ENCODE results near the gene TMF1. TPM values are rescaled to one million over a fixed set of nuclear protein-coding genes. Genes with fewer than 3 reads are reported as not detected.

The TMF1 gene
- total RNA-seq, 1 donor from 2014 or later = 24.4 TPM

DNA sequence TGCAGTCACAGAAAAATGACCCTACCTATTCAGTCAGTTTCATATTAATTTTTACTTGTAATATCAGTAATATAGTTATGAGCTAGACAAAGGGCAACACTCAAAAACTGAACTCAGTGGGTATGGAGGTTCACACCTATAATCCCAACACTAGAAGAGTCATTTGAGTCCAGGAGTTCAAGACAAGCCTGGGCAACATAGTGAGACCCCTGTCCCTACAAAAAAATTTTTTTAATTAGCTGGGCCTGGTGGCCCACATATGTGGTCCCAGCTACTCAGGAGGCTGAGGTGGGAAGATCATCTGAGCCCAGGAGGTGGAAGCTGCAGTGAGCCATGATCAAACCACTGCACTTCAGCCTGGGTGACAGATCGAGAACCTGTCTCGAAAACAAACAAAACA, 3.1 kb downstream of the TMF1 start:
- Histone ChIP-seq H3K4me3 (no peak overlapping the region), H3F3A (ENCODE audit: low read depth) (peaks cover 24% of the 10 kb centered on the region), H3K27me3 (no peaks in the 10 kb centered on the region), H3K4me1 (peaks cover 9% of the 10 kb centered on the region), H3K79me2 (ENCODE audit: low read depth) (peaks cover 28% of the 10 kb centered on the region), H2AFZ (replicated peaks) (no peak overlapping the region), H3K27ac (no peak overlapping the region), H3K9me3 (ENCODE audit: low read depth) (no peaks in the 10 kb centered on the region), H3K4me2 (no peak overlapping the region), H3K36me3 (peaks cover 8% of the 10 kb centered on the region), H4K20me1 (ENCODE audit: low read depth) (no peaks in the 10 kb centered on the region), H3K9ac (no peak overlapping the region)
- peaks cover 16% of the 10 kb centered on the region for H3K36me3 Mint-ChIP-seq
- H3K9me3 Mint-ChIP-seq = no peaks in the 10 kb centered on the region
- H3K27me3 Mint-ChIP-seq (ENCODE audit: insufficient read depth, low read depth) = peaks cover 4% of the 10 kb centered on the region
- no peak overlapping the region for H3K4me3 Mint-ChIP-seq
- no peak for DNase-seq (ENCODE audit: low spot score)
- peaks cover 24% of the 10 kb centered on the region for H3K4me1 Mint-ChIP-seq
- H3K27ac Mint-ChIP-seq = no peak overlapping the region
- TF ChIP-seq, protein P1, sequence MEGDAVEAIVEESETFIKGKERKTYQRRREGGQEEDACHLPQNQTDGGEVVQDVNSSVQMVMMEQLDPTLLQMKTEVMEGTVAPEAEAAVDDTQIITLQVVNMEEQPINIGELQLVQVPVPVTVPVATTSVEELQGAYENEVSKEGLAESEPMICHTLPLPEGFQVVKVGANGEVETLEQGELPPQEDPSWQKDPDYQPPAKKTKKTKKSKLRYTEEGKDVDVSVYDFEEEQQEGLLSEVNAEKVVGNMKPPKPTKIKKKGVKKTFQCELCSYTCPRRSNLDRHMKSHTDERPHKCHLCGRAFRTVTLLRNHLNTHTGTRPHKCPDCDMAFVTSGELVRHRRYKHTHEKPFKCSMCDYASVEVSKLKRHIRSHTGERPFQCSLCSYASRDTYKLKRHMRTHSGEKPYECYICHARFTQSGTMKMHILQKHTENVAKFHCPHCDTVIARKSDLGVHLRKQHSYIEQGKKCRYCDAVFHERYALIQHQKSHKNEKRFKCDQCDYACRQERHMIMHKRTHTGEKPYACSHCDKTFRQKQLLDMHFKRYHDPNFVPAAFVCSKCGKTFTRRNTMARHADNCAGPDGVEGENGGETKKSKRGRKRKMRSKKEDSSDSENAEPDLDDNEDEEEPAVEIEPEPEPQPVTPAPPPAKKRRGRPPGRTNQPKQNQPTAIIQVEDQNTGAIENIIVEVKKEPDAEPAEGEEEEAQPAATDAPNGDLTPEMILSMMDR (IDR thresholded peaks at IDR 0.05) = no peak
- no peak for TF ChIP-seq EZH2phosphoT487 (IDR thresholded peaks at IDR 0.05)
- TF ChIP-seq EZH2 (IDR thresholded peaks at IDR 0.05) = no peak

DNA sequence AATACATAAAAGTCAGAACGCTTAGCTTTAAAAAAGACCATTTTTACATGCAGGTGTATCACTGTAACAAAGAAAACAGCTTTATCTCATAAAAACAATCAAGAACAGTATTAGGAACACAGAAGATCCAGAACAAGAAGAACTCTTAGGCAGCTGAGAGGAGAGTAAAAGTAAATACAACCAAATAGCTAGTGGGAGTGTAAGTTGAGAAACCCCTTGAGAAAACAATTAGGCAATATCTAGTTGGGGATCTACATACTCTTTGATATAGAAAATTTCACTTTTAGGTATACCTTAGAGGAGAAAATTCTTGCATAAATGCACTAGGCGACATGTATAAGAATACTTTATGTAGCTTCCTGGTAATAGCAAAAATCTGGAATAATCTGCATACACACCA, 7.5 kb downstream of the TMF1 start:
- no peak overlapping the region for H3K27ac ChIP-seq
- Mint-ChIP-seq H3K36me3 (peaks cover 21% of the 10 kb centered on the region), H3K27ac (no peak overlapping the region), H3K4me3 (no peak overlapping the region), H3K27me3 (ENCODE audit: insufficient read depth, low read depth) (no peaks in the 10 kb centered on the region), H3K4me1 (peaks cover 2% of the 10 kb centered on the region), H3K9me3 (no peaks in the 10 kb centered on the region)
- H3K9ac ChIP-seq = no peak overlapping the region
- TF ChIP-seq, protein P1 (IDR thresholded peaks at IDR 0.05) = no peak
- TF ChIP-seq EZH2phosphoT487 (IDR thresholded peaks at IDR 0.05) = no peak
- no peak for TF ChIP-seq EZH2 (IDR thresholded peaks at IDR 0.05)
- H3K27me3 ChIP-seq = no peaks in the 10 kb centered on the region
- no peaks in the 10 kb centered on the region for H4K20me1 ChIP-seq (ENCODE audit: low read depth)
- H3F3A ChIP-seq (ENCODE audit: low read depth) = no peaks in the 10 kb centered on the region
- peaks cover 9% of the 10 kb centered on the region for H3K79me2 ChIP-seq (ENCODE audit: low read depth)
- no peak overlapping the region for H3K4me2 ChIP-seq
- no peaks in the 10 kb centered on the region for H3K9me3 ChIP-seq (ENCODE audit: low read depth)
- DNase-seq (ENCODE audit: low spot score) = no peak
- H3K4me1 ChIP-seq = no peaks in the 10 kb centered on the region
- peaks cover 30% of the 10 kb centered on the region for H3K36me3 ChIP-seq
- no peak overlapping the region for H3K4me3 ChIP-seq
- H2AFZ ChIP-seq (replicated peaks) = no peak overlapping the region

DNA sequence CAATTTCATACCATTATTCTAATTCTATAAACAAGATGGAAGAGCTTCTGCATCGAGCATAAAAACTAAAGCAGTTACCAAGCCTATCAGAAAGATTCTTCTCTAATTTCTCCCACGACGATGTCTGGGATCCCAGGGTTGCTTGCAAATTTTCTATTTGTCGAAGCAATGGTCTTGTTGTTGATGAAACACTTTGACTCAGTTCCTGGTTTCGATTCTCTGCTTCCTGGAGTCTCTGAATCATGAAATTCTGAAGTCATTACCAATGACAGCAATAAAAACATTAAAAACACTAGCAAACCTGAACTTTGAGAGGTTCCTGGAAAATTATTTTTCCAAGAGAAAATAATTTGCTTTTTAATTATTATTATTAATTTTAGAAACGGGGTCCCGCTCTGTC, 18.7 kb downstream of the TMF1 start:
- DNase-seq (ENCODE audit: low spot score) = no peak
- no peaks in the 10 kb centered on the region for H4K20me1 ChIP-seq (ENCODE audit: low read depth)
- H3K4me3 ChIP-seq = no peak overlapping the region
- peaks cover 30% of the 10 kb centered on the region for H3K36me3 Mint-ChIP-seq
- no peaks in the 10 kb centered on the region for H3K9me3 Mint-ChIP-seq
- no peak overlapping the region for H3K4me3 Mint-ChIP-seq
- no peak overlapping the region for H3K27ac Mint-ChIP-seq
- H3K27me3 ChIP-seq = no peaks in the 10 kb centered on the region
- H3K4me1 ChIP-seq = no peaks in the 10 kb centered on the region
- no peak overlapping the region for H3K4me2 ChIP-seq
- no peaks in the 10 kb centered on the region for H3F3A ChIP-seq (ENCODE audit: low read depth)
- H2AFZ ChIP-seq (replicated peaks) = no peak overlapping the region
- no peaks in the 10 kb centered on the region for H3K79me2 ChIP-seq (ENCODE audit: low read depth)
- no peaks in the 10 kb centered on the region for H3K9me3 ChIP-seq (ENCODE audit: low read depth)
- no peak overlapping the region for H3K9ac ChIP-seq
- TF ChIP-seq EZH2phosphoT487 (IDR thresholded peaks at IDR 0.05) (no peak), EZH2 (IDR thresholded peaks at IDR 0.05) (no peak)
- TF ChIP-seq, protein P1 (IDR thresholded peaks at IDR 0.05) = no peak
- no peaks in the 10 kb centered on the region for H3K27me3 Mint-ChIP-seq (ENCODE audit: insufficient read depth, low read depth)
- H3K4me1 Mint-ChIP-seq = no peaks in the 10 kb centered on the region
- H3K27ac ChIP-seq = no peak overlapping the region
- H3K36me3 ChIP-seq = peaks cover 12% of the 10 kb centered on the region
